IPS DF 4.7 (cell line): ENCODE data around the gene TBCC.

Source experiments
- DNase-seq: peaks from one replicate; pipeline ENCODE4 v3.0.0-alpha.2; 2013; ENCODE audit warnings: low spot score; ENCODE audit errors: extremely low read depth

The TBCC gene

GRCh38 chr6:42696526-42697267 lies 49.2 kb downstream of the TBCC start:
- DNase-seq, result no peak

DNA sequence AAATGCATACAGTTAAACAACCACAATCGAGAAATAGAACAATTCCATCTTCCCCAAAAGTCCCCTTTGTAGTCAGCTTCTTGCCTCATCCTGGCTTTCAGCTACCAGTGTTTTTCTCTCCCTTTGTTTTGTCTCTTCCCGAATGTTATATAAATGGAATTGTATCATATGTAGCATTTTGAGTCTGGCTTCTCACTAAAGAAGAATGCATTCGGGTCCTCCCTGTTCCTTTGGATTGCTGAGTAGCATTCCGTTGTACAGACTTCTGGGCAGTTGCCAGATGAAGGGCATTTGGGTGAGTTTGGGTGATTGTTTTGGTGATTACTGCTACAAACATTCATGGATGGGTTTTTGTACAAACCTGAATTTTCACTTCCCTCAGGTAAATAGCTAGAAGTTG lies 51.3 kb downstream of the TBCC start:
- no peak for DNase-seq
